GM19023 (cell line): ENCODE data around the gene FAM217B.
A peak's percentile ranks its signal among the peaks of the same experiment; 100 is the strongest.

Experiments used
- ATAC-seq: cut with Tn5 transposase; IDR thresholded peaks from one replicate; pipeline ENCODE4 v1.9.1; 2021; ENCODE audit warnings: mild to moderate bottlenecking, moderate library complexity; ENCODE audit not compliant: unreplicated experiment

FAM217B gene, protein sequence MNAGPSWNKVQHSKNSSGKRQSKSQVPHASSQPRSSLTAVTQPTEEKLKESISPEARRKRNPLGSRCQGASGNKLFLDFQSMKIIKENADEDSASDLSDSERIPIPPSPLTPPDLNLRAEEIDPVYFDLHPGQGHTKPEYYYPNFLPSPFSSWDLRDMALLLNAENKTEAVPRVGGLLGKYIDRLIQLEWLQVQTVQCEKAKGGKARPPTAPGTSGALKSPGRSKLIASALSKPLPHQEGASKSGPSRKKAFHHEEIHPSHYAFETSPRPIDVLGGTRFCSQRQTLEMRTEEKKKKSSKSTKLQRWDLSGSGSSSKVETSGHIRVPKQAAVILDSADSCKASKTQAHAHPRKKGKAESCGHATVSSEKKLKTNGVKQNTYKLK

DNA sequence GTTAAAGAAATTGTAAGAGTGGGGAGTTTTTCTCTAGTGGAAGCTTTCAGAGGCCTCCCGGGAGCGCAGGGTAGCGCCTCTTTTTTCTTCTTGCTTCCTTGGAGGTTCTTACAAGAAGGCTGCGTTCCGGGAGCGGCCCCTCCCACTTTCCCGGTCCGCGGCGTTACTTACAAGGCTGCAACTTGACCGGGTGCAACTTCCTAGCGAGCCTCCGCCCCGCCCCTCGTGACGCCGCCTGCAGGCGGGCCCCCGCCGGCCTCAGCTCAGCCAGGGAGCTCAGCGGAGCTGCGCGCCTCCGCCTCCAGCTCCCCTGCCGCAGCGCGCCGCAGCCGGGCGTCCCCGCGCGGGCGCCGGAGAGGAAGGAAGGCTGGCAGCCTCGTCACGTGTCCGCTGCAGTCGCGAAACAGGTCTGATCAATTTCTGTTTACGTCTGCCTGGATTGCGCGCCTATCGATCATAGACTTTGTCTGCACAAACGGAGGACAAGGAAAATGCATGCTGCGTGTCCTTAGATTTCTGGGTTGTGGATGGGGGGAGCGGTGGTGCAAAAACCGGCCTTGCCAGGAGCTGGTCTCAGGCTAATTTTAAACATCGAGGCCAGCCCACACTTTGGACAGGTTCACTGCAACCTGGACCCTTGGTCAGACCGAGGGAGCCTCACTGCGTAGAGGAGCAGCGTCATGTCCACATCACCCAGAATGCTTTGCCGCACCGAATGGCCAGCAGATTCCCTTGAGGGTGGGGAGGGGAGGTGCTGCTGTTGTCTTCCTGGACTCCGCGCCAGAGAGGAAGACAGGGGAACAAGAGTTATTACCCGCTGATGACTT, at the start of gene FAM217B, which contains the start of gene PPP1R3D:
TSS of gene FAM217B (plus strand) at position 261 of the 827 bp plus-strand sequence. CDS start 3,555 bp downstream, outside the sequence.
TSS of gene PPP1R3D (minus strand) at position 177 of the 827 bp plus-strand sequence. CDS start 374 bp downstream, outside the sequence.
- peak; percentile 95 for ATAC-seq

DNA sequence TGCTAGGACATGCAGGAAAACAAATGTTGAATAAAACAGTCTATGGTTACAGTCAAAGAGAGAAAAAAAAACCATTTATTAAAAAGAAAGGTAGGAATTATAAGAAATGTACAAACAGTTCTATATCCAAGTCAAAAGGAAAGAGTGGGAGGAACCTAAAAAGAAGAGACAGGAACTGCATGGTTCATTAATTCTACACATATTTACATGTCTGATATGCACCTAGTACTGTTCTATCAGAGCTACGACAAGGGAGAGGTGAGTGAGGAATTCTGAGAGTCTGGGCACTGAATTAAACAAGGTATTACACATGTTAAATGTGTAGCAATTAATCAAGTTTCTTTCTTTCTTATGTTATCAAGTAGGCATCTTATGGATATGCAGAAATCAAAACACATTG, 48.6 kb upstream of the FAM217B start:
- ATAC-seq, result no peak

DNA sequence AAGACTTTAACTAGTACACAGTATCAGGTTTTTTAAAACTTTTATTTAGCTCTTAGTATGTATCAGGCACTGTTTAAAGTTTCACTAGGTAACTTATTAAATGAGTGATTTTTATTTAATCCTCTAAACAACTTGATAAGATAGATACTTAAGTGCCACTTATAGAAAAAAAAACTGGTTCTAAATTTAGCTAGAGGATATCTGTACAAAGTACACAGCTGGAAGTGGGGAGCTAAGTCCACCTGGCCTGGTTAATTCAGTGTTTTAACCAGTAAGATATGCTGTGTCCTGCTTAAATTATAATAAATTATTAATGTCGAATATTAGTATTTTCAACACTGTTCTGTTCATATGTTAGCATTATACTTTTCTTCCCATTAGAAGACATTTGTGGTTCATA, 44.3 kb upstream of the FAM217B start:
- ATAC-seq, result no peak

DNA sequence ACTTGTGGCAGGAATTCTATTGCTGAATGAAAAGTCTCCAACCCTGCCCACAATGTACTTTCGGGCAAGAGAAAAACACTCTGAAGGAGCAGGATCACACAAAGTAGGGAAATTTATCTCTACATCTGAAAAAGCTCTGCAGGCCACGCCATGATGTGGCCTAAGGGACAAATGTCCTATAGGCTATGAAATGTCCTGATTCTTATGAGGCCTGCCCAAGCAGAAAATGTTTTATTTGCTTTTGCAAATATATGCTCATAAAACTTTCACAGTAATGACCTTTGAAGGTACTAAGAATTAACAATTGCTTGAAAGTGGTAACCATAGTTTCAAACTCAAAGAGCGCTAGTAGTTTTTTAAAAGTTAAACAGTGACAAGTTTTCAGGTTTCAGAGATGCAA, 37.7 kb upstream of the FAM217B start:
- ATAC-seq, result no peak

DNA sequence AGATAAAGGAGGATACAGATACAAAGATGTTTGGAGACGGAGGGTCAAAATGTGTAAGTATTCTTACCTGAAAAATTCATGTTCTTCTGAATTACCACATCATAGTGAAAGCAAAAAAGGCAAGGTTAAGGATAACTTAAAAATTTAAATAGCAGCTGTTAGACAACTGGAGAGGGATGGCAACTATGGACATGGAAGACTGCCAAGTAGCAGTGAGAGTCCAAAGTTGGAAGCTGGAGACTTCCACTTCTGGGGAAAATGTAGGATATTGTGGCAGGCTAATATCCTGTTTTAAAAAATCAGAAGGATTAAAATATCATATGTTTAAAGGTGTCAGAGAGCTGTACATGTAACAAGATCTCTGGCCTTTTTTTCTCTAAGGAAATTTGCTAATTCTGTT, 36.6 kb upstream of the FAM217B start:
- no peak for ATAC-seq

DNA sequence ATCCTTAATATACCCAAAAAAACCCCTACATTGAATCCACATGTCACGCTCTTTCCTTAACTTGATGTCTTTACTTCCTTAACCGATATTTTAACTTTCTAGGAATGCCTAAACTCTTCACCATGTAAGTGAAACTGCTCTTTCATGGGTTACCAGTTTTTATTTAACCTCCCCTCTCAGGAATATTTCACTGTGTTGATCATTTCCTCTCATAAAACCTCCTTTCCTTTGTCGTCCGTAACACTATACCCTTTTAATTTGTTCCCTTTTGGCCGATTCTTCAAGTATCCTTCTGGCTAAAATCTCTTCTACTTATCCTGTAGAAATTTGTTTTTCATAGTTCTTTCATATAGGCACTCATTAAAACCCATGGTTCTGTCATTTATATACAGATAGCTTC, 31.3 kb upstream of the FAM217B start:
- ATAC-seq, result no peak

DNA sequence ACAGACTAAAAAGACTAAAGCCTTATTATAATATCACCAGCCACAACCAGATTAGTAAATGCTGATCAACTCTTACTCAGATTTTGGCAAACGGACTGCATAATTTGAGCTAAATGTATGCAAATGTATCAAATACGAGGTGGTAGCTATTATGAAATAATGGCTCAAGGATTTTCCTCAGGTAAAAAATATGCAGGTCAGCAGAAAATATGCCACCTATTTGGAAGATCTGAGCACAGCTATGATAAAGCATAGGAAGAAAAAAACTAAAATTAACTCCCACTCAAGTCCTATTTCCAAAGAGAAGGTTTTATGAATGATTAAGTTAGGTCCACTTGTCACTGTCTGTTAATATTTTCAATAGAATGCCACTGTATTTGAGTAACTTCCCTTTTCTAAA, 29.1 kb upstream of the FAM217B start:
- no peak for ATAC-seq

DNA sequence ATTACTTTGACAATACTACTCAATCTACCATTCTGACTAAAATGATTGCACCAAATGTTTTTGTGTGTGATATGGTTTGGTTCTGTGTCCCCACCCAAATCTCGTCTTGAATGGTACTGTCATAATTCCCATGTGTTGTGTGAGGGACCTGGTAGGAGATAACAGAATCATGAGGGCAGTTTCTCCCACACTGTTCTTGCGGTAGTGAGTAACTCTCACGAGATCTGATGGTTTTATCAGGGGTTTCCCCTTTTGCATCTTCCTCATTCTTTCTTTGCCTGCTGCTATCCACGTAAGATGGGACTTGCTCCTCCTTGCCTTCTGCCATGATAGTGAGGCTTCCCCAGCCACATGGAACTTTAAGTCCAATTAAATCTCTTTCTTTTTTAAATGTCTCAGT, 27.6 kb upstream of the FAM217B start:
- ATAC-seq, result no peak

DNA sequence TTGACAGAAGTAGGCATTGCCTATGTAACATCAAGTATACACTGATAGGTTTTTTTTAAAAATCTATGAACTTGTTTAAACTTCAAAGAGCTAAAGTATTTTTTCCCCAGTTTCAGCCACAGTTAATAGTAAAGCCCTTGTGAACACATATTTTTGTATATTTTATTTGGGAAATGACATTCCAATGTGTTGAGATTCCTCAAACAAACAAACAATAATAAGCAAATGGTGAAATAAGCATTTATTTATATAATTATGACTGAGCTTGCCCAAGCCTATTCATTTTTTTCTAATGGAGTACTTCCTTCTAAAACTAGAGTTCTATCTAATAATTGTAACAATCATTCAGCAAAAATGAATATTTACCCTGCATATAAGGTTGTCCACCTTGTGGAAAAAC, 19.2 kb upstream of the FAM217B start:
- ATAC-seq, result no peak

DNA sequence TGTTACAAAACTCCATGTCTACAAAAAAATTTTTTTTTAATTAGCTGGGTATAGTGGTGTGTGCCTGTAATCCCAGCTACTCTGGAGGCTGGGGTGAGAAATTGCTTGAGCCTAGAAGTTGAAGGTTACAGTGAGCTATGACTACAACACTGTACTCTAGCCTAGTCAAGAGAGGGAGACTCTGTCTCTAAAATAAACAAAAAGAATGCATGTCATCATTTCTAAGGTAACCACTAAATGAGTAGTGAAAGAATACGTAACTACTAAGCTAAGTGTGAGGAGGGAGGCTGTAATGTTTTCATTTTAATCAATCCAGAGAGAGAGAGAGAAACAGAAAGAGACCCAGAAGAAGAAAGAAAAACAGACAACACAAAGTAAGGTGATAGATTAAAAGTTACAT, 16.7 kb upstream of the FAM217B start:
- no peak for ATAC-seq

DNA sequence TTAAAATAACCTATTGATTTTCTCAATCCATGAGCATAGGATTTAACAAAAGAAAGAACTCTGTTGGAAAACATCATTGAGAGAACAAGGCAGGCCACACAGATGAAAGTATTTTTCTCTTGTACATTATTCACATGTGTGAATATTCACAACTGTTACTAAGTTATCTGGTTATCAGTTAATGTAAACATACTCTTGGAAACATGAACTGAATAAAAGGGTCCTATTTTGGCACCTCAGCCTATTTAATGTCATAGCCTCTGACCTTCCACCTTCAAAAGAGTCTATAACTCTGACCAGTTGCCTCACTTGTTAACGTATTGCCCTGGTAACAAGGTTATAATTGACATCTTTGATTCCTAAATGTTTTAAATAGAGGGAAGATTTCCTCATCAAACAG, 14.8 kb upstream of the FAM217B start:
- no peak for ATAC-seq

DNA sequence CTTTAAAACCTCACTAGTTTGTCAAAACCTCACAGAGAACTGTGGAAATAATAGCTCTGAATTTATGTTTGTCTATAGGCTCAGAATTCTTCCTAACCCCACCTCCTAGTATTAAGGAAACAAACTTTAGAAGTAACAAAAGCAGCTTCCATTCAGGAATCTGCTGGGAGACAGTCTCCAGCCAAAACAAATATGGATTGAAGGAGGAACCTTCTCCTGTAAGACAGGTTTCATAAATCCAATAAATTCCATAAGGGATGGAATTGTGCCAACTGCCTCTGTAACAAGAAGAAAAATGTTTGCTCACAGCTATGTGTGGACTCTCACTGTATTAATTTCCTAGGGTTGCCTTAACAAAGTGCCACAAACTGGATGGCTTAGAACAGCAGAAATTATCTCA, 14.3 kb upstream of the FAM217B start:
- no peak for ATAC-seq

DNA sequence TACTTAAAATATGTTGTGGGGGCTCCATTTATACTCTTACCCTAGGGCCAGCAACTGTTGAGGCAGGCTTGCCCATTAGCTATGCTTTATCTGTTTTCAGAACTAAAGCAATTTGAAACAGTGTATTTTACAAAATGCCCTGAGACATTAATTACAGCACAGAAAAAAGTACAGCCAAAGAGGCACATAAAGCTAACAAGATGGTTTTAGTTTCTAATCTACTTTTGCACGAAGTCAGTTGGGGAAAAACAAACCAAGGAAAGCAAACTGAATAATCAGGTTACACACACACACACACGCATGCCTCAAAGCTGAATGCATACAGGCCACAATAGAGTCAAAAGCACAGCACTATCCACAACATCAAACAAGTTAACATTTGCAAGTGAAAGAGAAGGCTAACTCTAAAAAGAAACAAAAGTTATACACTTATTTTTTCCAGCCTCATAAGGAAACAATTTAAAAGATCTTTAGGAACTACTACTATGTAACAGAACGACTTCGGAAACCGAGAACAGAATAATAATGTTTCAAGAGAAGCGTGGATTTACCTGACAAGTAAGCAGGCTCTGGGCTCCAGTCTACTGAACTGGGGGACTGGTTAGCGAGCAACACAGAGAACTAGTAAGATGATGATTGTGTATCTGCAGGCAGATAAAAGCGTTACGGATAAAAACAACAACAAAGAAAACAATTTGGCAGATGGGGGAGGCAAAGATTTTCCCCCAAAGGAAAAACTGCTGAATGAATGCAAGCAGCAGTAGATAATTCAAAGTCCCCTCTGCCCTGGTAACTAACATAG, 8.5 kb upstream of the FAM217B start:
- no peak for ATAC-seq

DNA sequence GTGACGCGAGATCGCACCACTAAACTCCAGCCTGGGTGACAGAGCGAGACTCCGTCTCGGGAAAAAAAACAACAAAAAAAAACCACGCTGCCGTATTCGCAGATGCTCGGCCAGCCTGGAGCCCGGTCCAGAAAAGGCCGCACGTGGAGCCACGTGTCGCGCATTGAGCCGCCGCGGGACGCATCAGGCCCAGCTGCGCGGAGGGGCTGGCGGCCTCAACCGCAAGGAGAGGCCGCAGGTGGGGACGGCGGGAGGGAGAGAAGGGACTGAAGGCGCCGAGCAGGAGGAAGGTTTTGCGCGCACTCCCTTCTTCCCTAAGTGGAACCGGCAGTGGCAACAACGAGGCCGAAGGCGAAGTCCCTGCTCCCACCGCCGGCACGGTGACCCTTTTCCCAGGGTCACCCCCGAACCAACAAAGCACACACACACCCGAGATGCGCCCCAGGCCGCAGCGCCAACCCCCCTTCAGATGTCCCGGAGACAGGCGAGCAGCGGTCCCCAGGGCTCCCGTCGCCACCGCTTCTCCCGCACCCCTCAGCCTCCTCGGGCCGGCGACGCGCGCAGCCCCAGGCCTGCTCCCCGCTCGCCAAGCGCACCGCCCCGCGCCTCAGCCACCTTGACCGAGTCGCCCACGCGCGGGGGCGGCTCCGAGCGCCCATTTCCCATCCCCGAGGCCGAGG, 7.4 kb upstream of the FAM217B start:
- ATAC-seq, result no peak

DNA sequence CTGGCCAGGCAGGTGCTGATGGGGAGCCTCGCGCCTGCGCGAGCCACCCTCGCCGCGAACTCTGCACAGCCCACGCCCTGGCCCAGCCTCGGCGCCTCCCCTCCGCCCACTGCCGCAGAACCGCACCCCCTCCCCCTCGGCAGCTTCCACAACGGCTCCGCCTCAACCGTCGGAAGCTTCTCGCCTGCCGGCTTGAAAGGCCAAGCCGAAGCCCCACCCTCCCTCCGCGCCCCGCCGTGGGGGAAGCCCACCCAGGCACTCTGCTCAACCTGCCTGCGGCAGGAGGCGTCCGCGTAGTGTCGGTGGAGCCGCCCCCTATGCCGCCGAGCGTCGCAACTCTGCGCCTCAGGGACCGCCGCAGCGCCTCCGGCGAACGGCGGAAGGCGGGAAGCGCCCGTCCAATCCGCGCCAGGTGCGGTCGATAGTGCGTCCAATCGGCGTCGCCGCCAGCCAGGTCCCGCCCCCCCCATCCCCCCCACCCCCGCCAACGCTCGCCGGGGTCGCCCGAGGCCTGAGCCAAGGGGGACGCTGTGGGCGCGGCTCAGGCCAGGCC, 6.8 kb upstream of the FAM217B start, which contains the start of gene SYCP2:
TSS of gene SYCP2 (minus strand) at position 342 of the 553 bp plus-strand sequence. CDS start 11,224 bp downstream, outside the sequence.
- peak; percentile 58 for ATAC-seq

DNA sequence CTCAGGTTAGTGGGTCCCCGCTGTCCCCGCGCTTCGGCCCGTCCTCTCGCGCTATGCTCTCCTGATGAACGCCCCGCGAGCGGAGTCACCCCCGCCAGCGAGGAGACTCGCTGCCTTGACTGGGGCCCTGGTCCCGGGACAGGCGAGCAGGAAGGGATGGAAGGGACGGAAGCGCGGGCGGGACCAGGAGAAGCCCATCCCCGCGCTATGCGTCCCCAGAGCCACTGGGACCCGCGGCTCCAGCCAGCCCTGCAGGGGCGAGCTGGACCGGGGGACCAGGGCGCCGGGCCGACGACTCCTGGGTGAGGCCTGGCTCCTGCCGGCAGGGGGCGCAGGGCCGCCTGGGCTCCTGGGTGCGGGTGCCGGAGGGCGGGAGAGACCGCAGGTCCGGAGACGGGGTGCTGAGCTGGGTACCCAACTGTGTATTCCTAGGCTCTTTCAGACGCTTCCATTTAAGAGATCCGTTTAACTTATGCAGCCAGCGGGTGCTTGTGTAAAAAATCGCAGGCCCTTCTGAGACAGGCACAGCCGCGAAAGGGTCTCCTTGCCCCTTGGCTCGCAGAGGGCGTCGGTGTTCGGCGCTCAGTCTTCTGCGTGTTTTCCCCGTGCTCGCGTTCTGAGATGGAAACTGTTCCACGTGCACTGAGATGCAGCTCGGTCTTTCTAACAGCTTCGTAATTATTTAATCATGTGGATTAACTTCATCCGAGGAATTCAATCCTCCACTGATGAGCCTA, 6.2 kb upstream of the FAM217B start:
- ATAC-seq, result peak; percentile 86

DNA sequence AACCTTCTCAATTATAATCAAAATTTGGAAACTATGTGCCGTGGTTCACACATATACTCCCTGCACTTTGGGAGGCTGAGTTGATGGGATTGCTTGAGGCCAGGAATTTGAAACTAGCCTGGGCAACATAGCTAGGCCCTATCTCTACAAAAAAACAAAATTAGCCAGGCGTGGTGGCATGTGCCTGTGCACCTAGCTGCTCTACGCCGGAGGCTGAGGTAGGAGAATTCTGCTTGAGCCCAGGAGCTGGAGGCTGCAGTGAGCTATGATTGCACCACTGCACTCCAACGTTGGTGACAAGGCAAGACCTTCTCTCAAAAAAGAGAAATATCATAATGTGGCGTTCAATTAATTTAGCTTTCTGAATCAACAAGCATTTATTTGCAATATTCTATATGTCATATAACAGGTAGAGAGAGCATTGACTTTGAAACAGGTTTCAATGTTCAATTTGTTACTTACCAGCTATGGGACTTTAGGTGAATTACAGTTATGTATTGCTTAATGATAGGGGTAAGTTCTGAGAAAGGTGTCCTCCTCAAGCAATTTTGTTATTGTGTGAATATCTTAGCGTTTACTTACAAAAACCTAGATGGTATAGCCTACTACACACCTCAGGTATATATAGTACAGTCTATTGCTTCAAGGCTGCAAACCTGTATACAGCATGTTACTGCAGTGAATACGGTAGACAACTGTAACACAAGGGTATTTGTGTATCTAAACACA, 4.6 kb upstream of the FAM217B start:
- ATAC-seq, result no peak

DNA sequence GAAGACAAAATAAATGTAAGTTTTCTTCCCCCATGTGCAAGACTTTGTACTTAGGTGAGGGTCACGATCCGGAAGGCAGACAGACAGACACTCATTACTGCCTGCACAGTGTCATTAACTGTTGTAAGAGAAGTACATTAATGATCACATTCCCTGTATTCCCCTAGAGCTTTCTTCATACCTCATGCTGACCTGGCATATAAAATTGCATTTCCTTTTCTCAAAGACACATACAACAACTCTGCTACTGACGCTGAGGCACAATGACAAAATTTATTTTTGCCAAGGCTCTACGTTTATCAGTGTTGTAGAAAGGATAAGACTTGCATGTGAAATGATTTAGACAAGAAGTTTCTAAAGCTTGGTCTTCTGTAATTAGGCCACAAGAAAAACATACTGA, 3.8 kb upstream of the FAM217B start:
- ATAC-seq, result no peak

DNA sequence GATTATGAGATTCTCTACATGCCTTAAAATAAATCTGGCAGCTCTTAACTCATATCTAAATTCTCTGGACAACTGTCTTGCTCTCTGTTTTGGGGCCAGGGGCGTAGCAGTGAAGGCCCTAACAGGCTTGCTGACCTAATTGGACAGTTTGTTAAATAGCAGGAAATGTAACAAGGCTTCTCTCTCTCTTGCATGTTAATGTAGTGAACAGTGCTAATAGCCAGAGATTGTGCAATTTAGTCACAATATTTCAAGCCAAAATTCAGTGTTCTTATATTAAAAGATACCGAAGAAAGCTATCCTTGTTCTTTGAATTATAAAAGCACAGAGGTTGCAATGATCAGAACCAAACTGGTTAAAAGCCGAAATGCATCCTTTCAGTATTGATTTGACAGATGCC, 3.0 kb upstream of the FAM217B start:
- ATAC-seq, result no peak
